Stimulated activated memory B cell treated with anti-CD40 and anti-IgM and Interleukin-4, amounts not matched to agents 10 μg/mL and 1 μg/mL and 100 μg/mL, for 72 hours (primary cell): Measurements from ENCODE around the gene LAPTM5.

ENCODE experiments used
- ATAC-seq: fragments of 150-1000 bp; cut with Tn5 transposase; 2 replicates; pipeline ENCODE4 v1.10.0; 2021
- H3K27ac Mint-ChIP-seq: one replicate; pipeline ENCODE4 v1.8.0; 2022; ENCODE audit warnings: mild to moderate bottlenecking, mixed read lengths
- H3K27me3 Mint-ChIP-seq: one replicate; pipeline ENCODE4 v1.8.0; 2022; ENCODE audit warnings: mixed read lengths
- H3K36me3 Mint-ChIP-seq: one replicate; pipeline ENCODE4 v1.8.0; 2022; ENCODE audit warnings: mixed read lengths
- H3K4me1 Mint-ChIP-seq: one replicate; pipeline ENCODE4 v1.8.0; 2022; ENCODE audit warnings: mixed read lengths
- H3K4me3 Mint-ChIP-seq: one replicate; pipeline ENCODE4 v1.8.0; 2022; ENCODE audit warnings: mild to moderate bottlenecking, moderate library complexity, mixed read lengths
- H3K9me3 Mint-ChIP-seq: one replicate; pipeline ENCODE4 v1.8.0; 2022; ENCODE audit warnings: mixed read lengths

The LAPTM5 gene

GRCh38 chr1:30728832-30729638 lies 28.5 kb downstream of the LAPTM5 start:
- ATAC-seq, result no peak
- Mint-ChIP-seq H3K27ac (peak overlapping the region; percentile 92), H3K4me3 (no peak overlapping the region), H3K4me1 (peaks cover 67% of the 10 kb centered on the region), H3K9me3 (no peaks in the 10 kb centered on the region), H3K27me3 (no peaks in the 10 kb centered on the region), H3K36me3 (peaks cover 19% of the 10 kb centered on the region)

- no peak overlapping the region for H3K4me3 Mint-ChIP-seq
- ATAC-seq, result no peak
- peaks cover 15% of the 10 kb centered on the region for H3K36me3 Mint-ChIP-seq
- H3K27me3 Mint-ChIP-seq, result no peaks in the 10 kb centered on the region
- H3K27ac Mint-ChIP-seq, result peak overlapping the region; percentile 92
- H3K4me1 Mint-ChIP-seq, result peaks cover 67% of the 10 kb centered on the region
- H3K9me3 Mint-ChIP-seq, result no peaks in the 10 kb centered on the region
Measured at GRCh38 chr1:30728340-30728739, 29.2 kb downstream of the LAPTM5 start.

DNA sequence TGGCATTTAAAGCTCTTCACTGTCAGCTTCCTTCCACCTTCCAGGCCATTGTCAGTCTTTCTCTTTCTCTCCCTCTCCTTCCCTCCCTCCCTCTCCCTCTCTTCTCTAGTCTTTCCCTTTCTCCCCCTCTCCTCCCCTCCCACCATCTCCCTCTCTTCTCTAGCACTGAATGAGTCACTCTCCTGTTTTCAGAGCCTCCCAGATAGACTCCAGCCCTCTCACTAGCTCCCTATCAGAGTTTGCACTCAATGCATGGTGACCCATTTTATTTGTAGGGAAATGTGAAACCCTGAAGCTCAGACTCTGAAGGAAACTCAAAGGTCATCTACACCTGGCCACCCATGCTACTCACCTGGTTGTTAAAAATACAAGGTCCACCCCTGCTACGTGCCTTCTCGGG lies 29.8 kb downstream of the LAPTM5 start:
- H3K27me3 Mint-ChIP-seq, result no peaks in the 10 kb centered on the region

DNA sequence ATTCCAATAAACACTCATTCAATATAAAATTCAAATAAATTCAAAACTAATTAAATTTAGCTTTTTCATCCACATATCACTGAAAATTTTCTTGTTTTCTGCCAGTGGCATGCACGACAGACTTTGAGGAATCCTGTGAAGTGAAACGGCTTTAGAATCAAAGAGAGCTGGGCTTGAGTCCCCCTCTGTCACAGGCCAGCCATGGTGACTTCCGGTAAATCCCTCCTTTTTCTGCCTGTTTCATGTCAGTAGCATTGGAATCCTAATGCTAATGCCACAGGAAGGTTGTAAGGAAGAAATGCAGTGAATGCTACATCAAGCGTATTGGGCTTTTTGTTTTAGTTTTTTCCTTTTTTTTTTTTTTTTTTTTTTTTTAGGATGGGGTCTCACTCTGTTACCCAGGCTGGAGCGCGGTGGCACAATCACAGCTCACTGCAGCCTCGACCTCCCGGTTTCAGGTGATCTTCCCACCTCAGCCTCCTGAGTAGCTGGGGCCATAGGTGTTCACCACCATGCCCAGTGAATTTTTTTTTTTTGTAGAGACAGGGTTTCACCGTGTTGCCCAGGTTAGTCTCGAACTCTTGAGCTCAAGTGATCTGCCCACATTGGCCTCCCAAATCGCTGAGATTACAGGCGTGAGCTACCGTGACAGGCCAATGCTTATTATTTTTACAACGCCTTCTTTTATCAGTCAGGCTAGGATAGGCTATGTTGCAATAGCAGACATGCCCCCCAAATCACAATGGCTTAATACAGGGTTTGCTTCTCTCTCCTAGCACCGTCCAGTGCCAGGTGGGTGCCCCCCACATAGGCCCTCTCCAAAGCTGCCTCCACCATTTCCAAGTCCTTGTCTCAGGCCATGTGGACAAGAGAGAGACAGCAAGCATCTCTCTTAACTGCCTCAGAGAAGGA lies 30.5 kb downstream of the LAPTM5 start:
- Mint-ChIP-seq H3K4me1 (peaks cover 65% of the 10 kb centered on the region), H3K9me3 (no peaks in the 10 kb centered on the region), H3K4me3 (no peak overlapping the region), H3K27me3 (no peaks in the 10 kb centered on the region), H3K36me3 (peaks cover 13% of the 10 kb centered on the region), H3K27ac (peak overlapping the region; percentile 92)
- ATAC-seq, result no peak

More for the DNA sequence above, 29.8 kb downstream of the LAPTM5 start:
- H3K4me3 Mint-ChIP-seq, result no peak overlapping the region
- no peaks in the 10 kb centered on the region for H3K9me3 Mint-ChIP-seq
- no peak for ATAC-seq
- peak overlapping the region; percentile 92 for H3K27ac Mint-ChIP-seq
- H3K4me1 Mint-ChIP-seq, result peaks cover 67% of the 10 kb centered on the region
- peaks cover 13% of the 10 kb centered on the region for H3K36me3 Mint-ChIP-seq

GRCh38 chr1:30726236-30726635 lies 31.3 kb downstream of the LAPTM5 start:
- Mint-ChIP-seq H3K36me3 (peaks cover 13% of the 10 kb centered on the region), H3K4me1 (peaks cover 65% of the 10 kb centered on the region), H3K4me3 (no peak overlapping the region), H3K9me3 (no peaks in the 10 kb centered on the region), H3K27me3 (no peaks in the 10 kb centered on the region), H3K27ac (no peak overlapping the region)
- no peak for ATAC-seq

- H3K27me3 Mint-ChIP-seq, result no peaks in the 10 kb centered on the region
- peaks cover 13% of the 10 kb centered on the region for H3K36me3 Mint-ChIP-seq
- no peaks in the 10 kb centered on the region for H3K9me3 Mint-ChIP-seq
- no peak overlapping the region for H3K4me3 Mint-ChIP-seq
- no peak overlapping the region for H3K27ac Mint-ChIP-seq
- peaks cover 63% of the 10 kb centered on the region for H3K4me1 Mint-ChIP-seq
- ATAC-seq, result no peak
Measured at GRCh38 chr1:30725450-30726095, 32.0 kb downstream of the LAPTM5 start.

GRCh38 chr1:30724655-30725421 lies 32.7 kb downstream of the LAPTM5 start:
- Mint-ChIP-seq H3K4me3 (no peak overlapping the region), H3K36me3 (peaks cover 13% of the 10 kb centered on the region), H3K27me3 (no peaks in the 10 kb centered on the region), H3K9me3 (no peaks in the 10 kb centered on the region), H3K27ac (no peak overlapping the region), H3K4me1 (peaks cover 63% of the 10 kb centered on the region)
- ATAC-seq, result no peak

DNA sequence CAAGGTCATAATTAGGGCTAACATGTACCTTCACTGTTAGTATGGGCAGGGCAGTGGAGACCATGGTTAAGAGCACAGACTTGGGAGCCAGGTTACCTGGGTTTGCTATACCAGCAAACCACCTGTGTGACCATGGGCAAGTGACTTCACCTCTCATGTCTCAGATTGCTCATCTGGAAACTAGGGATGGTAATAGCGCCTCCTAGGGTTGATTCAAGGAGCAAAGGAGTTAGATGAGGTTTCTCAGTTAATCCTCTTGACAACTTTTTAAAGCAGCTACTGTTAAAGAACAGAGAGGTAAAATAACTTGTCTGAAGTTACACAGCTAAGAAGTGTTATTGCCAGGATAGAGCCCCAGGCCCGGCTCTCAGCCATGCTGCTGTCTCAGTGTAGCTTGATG lies 33.4 kb downstream of the LAPTM5 start:
- H3K27me3 Mint-ChIP-seq, result no peaks in the 10 kb centered on the region
- no peak for ATAC-seq
- H3K36me3 Mint-ChIP-seq, result peaks cover 13% of the 10 kb centered on the region
- no peak overlapping the region for H3K27ac Mint-ChIP-seq
- peaks cover 63% of the 10 kb centered on the region for H3K4me1 Mint-ChIP-seq
- H3K9me3 Mint-ChIP-seq, result no peaks in the 10 kb centered on the region
- no peak overlapping the region for H3K4me3 Mint-ChIP-seq

- Mint-ChIP-seq H3K27me3 (no peaks in the 10 kb centered on the region), H3K4me1 (peaks cover 56% of the 10 kb centered on the region), H3K27ac (peak within 1 kb of the TSS; percentile 5), H3K36me3 (peaks cover 13% of the 10 kb centered on the region), H3K4me3 (no peak within 1 kb of the TSS), H3K9me3 (no peaks in the 10 kb centered on the region)
- ATAC-seq, result no peak
Measured at GRCh38 chr1:30723331-30723755, 34.2 kb downstream of the LAPTM5 start, which contains the start of gene MATN1. TSS of gene MATN1 (minus strand) at chr1:30723585. CDS start at chr1:30723551, 34 bp downstream.

- Mint-ChIP-seq H3K9me3 (no peaks in the 10 kb centered on the region), H3K4me3 (no peak overlapping the region), H3K27ac (peak overlapping the region; percentile 5), H3K36me3 (peaks cover 6% of the 10 kb centered on the region), H3K4me1 (peaks cover 53% of the 10 kb centered on the region), H3K27me3 (no peaks in the 10 kb centered on the region)
- no peak for ATAC-seq
Measured at GRCh38 chr1:30721812-30722537, 35.6 kb downstream of the LAPTM5 start.

- Mint-ChIP-seq H3K36me3 (peaks cover 6% of the 10 kb centered on the region), H3K9me3 (no peaks in the 10 kb centered on the region), H3K4me1 (peaks cover 53% of the 10 kb centered on the region), H3K4me3 (no peak overlapping the region), H3K27me3 (no peaks in the 10 kb centered on the region), H3K27ac (peak overlapping the region; percentile 5)
- ATAC-seq, result no peak
Measured at GRCh38 chr1:30721341-30721793, 36.2 kb downstream of the LAPTM5 start.

- ATAC-seq, result no peak
- Mint-ChIP-seq H3K9me3 (no peaks in the 10 kb centered on the region), H3K27ac (no peak overlapping the region), H3K4me1 (peaks cover 53% of the 10 kb centered on the region), H3K4me3 (peak overlapping the region; percentile 26), H3K27me3 (no peaks in the 10 kb centered on the region), H3K36me3 (peaks cover 6% of the 10 kb centered on the region)
Measured at GRCh38 chr1:30720271-30721223, 37.0 kb downstream of the LAPTM5 start.
